GM12878 (cell line): ENCODE data around the gene HECTD4. TPM values are rescaled to one million over a fixed set of nuclear protein-coding genes. Genes with fewer than 3 reads are reported as not detected.

Source experiments
- BMI1 ChIP-seq: fragments of 450-650 bp; IDR thresholded peaks from 2 replicates; pipeline ENCODE4 v1.6.1; 2016; ENCODE audit warnings: mild to moderate bottlenecking, moderate library complexity, borderline replicate concordance
- CEBPB ChIP-seq, 2 experiments: fragments of 150-350 bp in 1 of 2; IDR thresholded peaks; 2 replicates each; pipeline ENCODE4 v1.6.1; 2012 to 2014; ENCODE audit warnings: low read depth in 2 of 2, low read length in 2 of 2, borderline replicate concordance in 1 of 2, inconsistent platforms in 1 of 2
- CHD4 ChIP-seq: fragments of 200-600 bp; sonication (generic); IDR thresholded peaks from 2 replicates; pipeline ENCODE4 v1.6.1; 2016; ENCODE audit warnings: mild to moderate bottlenecking
- DPF2 ChIP-seq: fragments of 450-650 bp; IDR thresholded peaks from 2 replicates; pipeline ENCODE4 v1.6.1; 2017; ENCODE audit warnings: mild to moderate bottlenecking
- FOXK2 ChIP-seq: fragments of 450-650 bp; IDR thresholded peaks from 2 replicates; pipeline ENCODE4 v1.6.1; 2017; ENCODE audit warnings: mild to moderate bottlenecking, moderate library complexity
- HDGF ChIP-seq: fragments of 450-650 bp; IDR thresholded peaks from 2 replicates; pipeline ENCODE4 v1.6.1; 2016; ENCODE audit warnings: antibody characterized with exemption
- IRF4 ChIP-seq: IDR thresholded peaks from 2 replicates; pipeline ENCODE4 v1.6.1; 2011; ENCODE audit warnings: low read depth, low read length
- KAT2A ChIP-seq: conservative IDR thresholded peaks from 2 replicates; pipeline ENCODE4 v1.6.1; 2011; ENCODE audit warnings: low read depth, low read length; ENCODE audit not compliant: control insufficient read depth
- MTA3 ChIP-seq: IDR thresholded peaks from 2 replicates; pipeline ENCODE4 v1.6.1; 2012; ENCODE audit warnings: low read length, inconsistent platforms, borderline replicate concordance
- MYC ChIP-seq: IDR thresholded peaks from 2 replicates; pipeline ENCODE4 v1.6.1; 2011; ENCODE audit warnings: mild to moderate bottlenecking, low read length, moderate library complexity, inconsistent platforms; ENCODE audit not compliant: insufficient read depth, insufficient replicate concordance, insufficient read length, severe bottlenecking
- POLR2AphosphoS5 ChIP-seq: IDR thresholded peaks from 2 replicates; pipeline ENCODE4 v1.6.1; 2011; ENCODE audit warnings: mild to moderate bottlenecking, low read length, inconsistent platforms
- PRDM15 ChIP-seq: fragments of 450-650 bp; formaldehyde crosslinking; IDR thresholded peaks from 2 replicates; pipeline ENCODE4 v1.4.0; 2020; ENCODE audit warnings: mild to moderate bottlenecking, moderate library complexity
- RFX5 ChIP-seq: IDR thresholded peaks from 2 replicates; pipeline ENCODE4 v1.6.1; 2011; ENCODE audit warnings: low read depth, low read length, improper control_type of control experiment
- RUNX3 ChIP-seq: IDR thresholded peaks from 2 replicates; pipeline ENCODE4 v1.6.1; 2012; ENCODE audit warnings: low read length, inconsistent platforms
- SMARCA5 ChIP-seq: fragments of 450-650 bp; IDR thresholded peaks from 2 replicates; pipeline ENCODE4 v1.6.1; 2017; ENCODE audit warnings: mild to moderate bottlenecking
- STAT1 ChIP-seq: fragments of 450-650 bp; conservative IDR thresholded peaks from 2 replicates; pipeline ENCODE4 v1.6.1; 2014; ENCODE audit warnings: antibody characterized with exemption, mild to moderate bottlenecking
- TARDBP ChIP-seq: IDR thresholded peaks from 2 replicates; pipeline ENCODE4 v1.6.1; 2016; ENCODE audit warnings: borderline replicate concordance
- ZNF622 ChIP-seq: fragments of 450-650 bp; IDR thresholded peaks from 2 replicates; pipeline ENCODE4 v1.6.1; 2017; ENCODE audit warnings: mild to moderate bottlenecking, inconsistent platforms
- ZSCAN29 ChIP-seq: fragments of 450-650 bp; IDR thresholded peaks from 2 replicates; pipeline ENCODE4 v1.6.1; 2017; ENCODE audit warnings: mild to moderate bottlenecking, moderate library complexity
- polyA plus RNA-seq, 11 experiments: library from polyadenylated mRNA; depleted of rRNA in 4 of 11; unstranded in 6 of 11; stranded (reverse) in 5 of 11; fragments of >200 nt; fragmentation: Nextera tagmentation in 4 of 11; fragmentation: Illumina TruSeq in 1 of 11; extraction: Ambion mirVana in 4 of 11; extraction: Trizol in 1 of 11; gene quantifications; 1 replicate in 1 of 11; 2 replicates in 10 of 11; pipeline versions ENCODE4 v1.2.1 to v1.2.3, GENCODE V29; 2011 to 2016; ENCODE audit warnings: inconsistent platforms in 2 of 11, missing spikeins in 2 of 11, low read depth in 1 of 11
- total RNA-seq, 4 experiments: library from RNA; depleted of rRNA in 3 of 4; stranded (reverse); fragments of >200 nt in 3 of 4; fragmentation: Illumina TruSeq in 1 of 4; extraction: Trizol in 1 of 4; gene quantifications; 2 replicates each; pipeline versions ENCODE4 v1.2.1 to v1.2.3, GENCODE V29; 2013 to 2021
- TF ChIP-seq, protein P1 (sequence below): fragments of 450-650 bp; IDR thresholded peaks from 2 replicates; pipeline ENCODE4 v1.6.1; 2016; ENCODE audit warnings: mild to moderate bottlenecking, moderate library complexity, borderline replicate concordance
- TF ChIP-seq, protein P2 (sequence below): fragments of 450-650 bp; IDR thresholded peaks from 2 replicates; pipeline ENCODE4 v1.6.1; 2018; ENCODE audit warnings: mild to moderate bottlenecking, low read depth, moderate library complexity; ENCODE audit not compliant: partially characterized antibody

Gene HECTD4
- total and polyA plus RNA-seq, 10 of the 15 experiments (the other 5 are each of a cell fraction or from before 2014, with no cell fraction given) = 5.8 to 43.9 (median 17.9) TPM

DNA sequence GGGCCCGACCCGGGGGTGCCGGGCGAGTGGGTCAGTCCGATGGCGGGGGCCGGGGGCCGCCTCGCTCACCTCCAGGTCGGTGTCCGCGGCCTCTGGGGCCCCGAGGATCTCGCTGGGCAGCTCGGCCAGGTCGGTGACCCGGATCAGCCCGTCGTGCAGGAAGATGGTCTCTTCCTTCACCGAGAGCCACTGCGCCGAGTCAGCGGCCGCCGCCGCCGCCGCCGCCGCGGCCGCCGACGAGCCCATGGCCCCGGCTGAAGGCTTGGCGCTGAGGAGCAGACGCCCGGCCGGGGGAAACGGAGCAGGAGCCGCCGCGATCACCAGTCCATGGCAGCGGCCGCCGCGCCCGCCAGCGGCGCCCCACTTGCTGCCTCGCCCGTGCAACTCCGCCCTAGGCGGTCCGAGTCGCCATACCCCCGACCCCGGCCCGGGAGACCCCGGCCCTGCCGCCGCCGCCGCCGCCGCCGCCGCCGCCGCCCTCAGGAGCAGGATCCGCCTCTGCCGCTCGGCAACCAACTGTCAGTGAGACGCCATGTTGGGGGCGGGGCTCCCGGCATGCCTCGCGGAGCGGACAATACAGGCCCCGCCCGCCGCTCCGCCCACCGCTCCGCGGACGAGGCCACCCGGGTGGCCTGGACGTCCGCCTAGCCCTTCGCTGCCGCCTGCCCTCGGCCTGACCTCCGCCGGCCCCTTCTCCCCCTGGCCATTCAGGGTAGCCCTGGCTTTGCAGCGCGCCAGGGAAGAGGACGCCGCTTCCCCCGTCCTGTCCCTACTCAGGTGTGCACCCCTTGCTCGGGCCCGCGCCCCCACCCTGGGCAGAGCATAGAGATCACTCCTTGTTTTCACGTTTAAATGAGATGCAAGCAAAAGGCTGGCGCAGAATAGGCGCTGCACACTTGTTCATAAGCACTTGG is at the start of gene HECTD4 (continued):
- TF ChIP-seq, protein P1, sequence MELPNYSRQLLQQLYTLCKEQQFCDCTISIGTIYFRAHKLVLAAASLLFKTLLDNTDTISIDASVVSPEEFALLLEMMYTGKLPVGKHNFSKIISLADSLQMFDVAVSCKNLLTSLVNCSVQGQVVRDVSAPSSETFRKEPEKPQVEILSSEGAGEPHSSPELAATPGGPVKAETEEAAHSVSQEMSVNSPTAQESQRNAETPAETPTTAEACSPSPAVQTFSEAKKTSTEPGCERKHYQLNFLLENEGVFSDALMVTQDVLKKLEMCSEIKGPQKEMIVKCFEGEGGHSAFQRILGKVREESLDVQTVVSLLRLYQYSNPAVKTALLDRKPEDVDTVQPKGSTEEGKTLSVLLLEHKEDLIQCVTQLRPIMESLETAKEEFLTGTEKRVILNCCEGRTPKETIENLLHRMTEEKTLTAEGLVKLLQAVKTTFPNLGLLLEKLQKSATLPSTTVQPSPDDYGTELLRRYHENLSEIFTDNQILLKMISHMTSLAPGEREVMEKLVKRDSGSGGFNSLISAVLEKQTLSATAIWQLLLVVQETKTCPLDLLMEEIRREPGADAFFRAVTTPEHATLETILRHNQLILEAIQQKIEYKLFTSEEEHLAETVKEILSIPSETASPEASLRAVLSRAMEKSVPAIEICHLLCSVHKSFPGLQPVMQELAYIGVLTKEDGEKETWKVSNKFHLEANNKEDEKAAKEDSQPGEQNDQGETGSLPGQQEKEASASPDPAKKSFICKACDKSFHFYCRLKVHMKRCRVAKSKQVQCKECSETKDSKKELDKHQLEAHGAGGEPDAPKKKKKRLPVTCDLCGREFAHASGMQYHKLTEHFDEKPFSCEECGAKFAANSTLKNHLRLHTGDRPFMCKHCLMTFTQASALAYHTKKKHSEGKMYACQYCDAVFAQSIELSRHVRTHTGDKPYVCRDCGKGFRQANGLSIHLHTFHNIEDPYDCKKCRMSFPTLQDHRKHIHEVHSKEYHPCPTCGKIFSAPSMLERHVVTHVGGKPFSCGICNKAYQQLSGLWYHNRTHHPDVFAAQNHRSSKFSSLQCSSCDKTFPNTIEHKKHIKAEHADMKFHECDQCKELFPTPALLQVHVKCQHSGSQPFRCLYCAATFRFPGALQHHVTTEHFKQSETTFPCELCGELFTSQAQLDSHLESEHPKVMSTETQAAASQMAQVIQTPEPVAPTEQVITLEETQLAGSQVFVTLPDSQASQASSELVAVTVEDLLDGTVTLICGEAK = no peak
- TF ChIP-seq PRDM15 (CRISPR knock-in tag) (no peak), TARDBP (no peak), SMARCA5 (no peak; the same call in none of the 2 replicates), CHD4 (no peak), KAT2A (no peak), MYC (no peak), IRF4 (no peak), DPF2 (peak; percentile 84), HDGF (no peak), BMI1 (no peak), STAT1 (no peak; the same call in 1 of the 2 replicates), CEBPB (IDR thresholded peaks at IDR 0.05; ENCODE audit: borderline replicate concordance in 1 of 2, low read depth in 2 of 2, low read length in 2 of 2) (no peak), POLR2AphosphoS5 (peak; percentile 79), MTA3 (no peak), RFX5 (no peak), FOXK2 (no peak), RUNX3 (no peak), ZNF622 (no peak), ZSCAN29 (no peak)
- TF ChIP-seq, protein P2, sequence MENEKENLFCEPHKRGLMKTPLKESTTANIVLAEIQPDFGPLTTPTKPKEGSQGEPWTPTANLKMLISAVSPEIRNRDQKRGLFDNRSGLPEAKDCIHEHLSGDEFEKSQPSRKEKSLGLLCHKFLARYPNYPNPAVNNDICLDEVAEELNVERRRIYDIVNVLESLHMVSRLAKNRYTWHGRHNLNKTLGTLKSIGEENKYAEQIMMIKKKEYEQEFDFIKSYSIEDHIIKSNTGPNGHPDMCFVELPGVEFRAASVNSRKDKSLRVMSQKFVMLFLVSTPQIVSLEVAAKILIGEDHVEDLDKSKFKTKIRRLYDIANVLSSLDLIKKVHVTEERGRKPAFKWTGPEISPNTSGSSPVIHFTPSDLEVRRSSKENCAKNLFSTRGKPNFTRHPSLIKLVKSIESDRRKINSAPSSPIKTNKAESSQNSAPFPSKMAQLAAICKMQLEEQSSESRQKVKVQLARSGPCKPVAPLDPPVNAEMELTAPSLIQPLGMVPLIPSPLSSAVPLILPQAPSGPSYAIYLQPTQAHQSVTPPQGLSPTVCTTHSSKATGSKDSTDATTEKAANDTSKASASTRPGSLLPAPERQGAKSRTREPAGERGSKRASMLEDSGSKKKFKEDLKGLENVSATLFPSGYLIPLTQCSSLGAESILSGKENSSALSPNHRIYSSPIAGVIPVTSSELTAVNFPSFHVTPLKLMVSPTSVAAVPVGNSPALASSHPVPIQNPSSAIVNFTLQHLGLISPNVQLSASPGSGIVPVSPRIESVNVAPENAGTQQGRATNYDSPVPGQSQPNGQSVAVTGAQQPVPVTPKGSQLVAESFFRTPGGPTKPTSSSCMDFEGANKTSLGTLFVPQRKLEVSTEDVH = no peak
